Keratinocyte (primary cell): ENCODE results near the gene EID1. TPM values are rescaled to one million over a fixed set of nuclear protein-coding genes. Genes with fewer than 3 reads are reported as not detected.

Experiments
- DNase-seq: peaks from one replicate; pipeline ENCODE4 v3.0.0-alpha.2; 2011; ENCODE audit warnings: low read depth, missing footprints, low spot score
- FAIRE-seq: peaks from 2 replicates; lab custom pipeline; 2011; peaks lifted over from hg19 to GRCh38; lab: Jason Lieb, UNC
- H2AFZ ChIP-seq: 2 replicates; pipeline ENCODE4 v1.6.0; 2012; ENCODE audit warnings: low read length, control low read depth, inconsistent platforms; ENCODE audit not compliant: control insufficient read depth
- H3K27ac ChIP-seq: 2 replicates; pipeline ENCODE4 v1.5.1; 2011; ENCODE audit warnings: low read length; ENCODE audit not compliant: control insufficient read depth, insufficient read depth
- H3K27me3 ChIP-seq: 3 replicates; pipeline ENCODE4 v1.6.0; 2011; ENCODE audit warnings: low read length; ENCODE audit not compliant: control insufficient read depth, insufficient read depth; ENCODE audit errors: extremely low read depth
- H3K36me3 ChIP-seq, 2 experiments: 2 replicates in 1 of 2; 3 replicates in 1 of 2; pipeline ENCODE4 v1.5.1; 2011; ENCODE audit warnings: low read length in 2 of 2, mild to moderate bottlenecking in 1 of 2; ENCODE audit not compliant: control insufficient read depth in 2 of 2, insufficient read depth in 2 of 2; ENCODE audit errors: extremely low read depth in 1 of 2
- H3K4me1 ChIP-seq: 3 replicates; pipeline ENCODE4 v1.5.1; 2011; ENCODE audit warnings: low read length; ENCODE audit not compliant: control insufficient read depth, insufficient read depth; ENCODE audit errors: extremely low read depth
- H3K4me2 ChIP-seq: 3 replicates; pipeline ENCODE4 v1.6.0; 2011; ENCODE audit warnings: low read depth, low read length; ENCODE audit not compliant: control insufficient read depth, insufficient read depth; ENCODE audit errors: extremely low read depth
- H3K4me3 ChIP-seq, 3 experiments: fragments of 200-600 bp in 1 of 3; sonication (generic) in 1 of 3; 2 replicates in 2 of 3; 3 replicates in 1 of 3; pipeline ENCODE4 v1.5.1; 2011 to 2016; ENCODE audit warnings: low read length in 3 of 3, mild to moderate bottlenecking in 3 of 3, control low read depth in 2 of 3, inconsistent platforms in 1 of 3, low read depth in 1 of 3, mixed read lengths in 1 of 3, mixed run types in 1 of 3, moderate library complexity in 1 of 3; ENCODE audit not compliant: control insufficient read depth in 2 of 3, insufficient read depth in 2 of 3; ENCODE audit errors: extremely low read depth in 1 of 3
- H3K79me2 ChIP-seq: 2 replicates; pipeline ENCODE4 v1.6.0; 2012; ENCODE audit warnings: low read length; ENCODE audit not compliant: control insufficient read depth, insufficient read depth
- H3K9ac ChIP-seq: 3 replicates; pipeline ENCODE4 v1.6.0; 2011; ENCODE audit warnings: low read length; ENCODE audit not compliant: control insufficient read depth, insufficient read depth; ENCODE audit errors: extremely low read depth
- H3K9me1 ChIP-seq: 3 replicates; pipeline ENCODE4 v1.6.0; 2011; ENCODE audit warnings: low read length; ENCODE audit not compliant: control insufficient read depth, insufficient read depth; ENCODE audit errors: extremely low read depth
- H3K9me3 ChIP-seq: 2 replicates; pipeline ENCODE4 v1.5.1; 2012; ENCODE audit warnings: low read depth, low read length; ENCODE audit not compliant: control insufficient read depth
- H4K20me1 ChIP-seq: 3 replicates; pipeline ENCODE4 v1.6.0; 2011; ENCODE audit warnings: low read length; ENCODE audit not compliant: control insufficient read depth, insufficient read depth; ENCODE audit errors: extremely low read depth
- EZH2 ChIP-seq: IDR thresholded peaks from one replicate; pipeline ENCODE4 v1.6.1; 2012; ENCODE audit warnings: inconsistent platforms, mild to moderate bottlenecking, low read length, moderate library complexity
- dilution Hi-C: fragments of 300-500 bp; cut with MboI; formaldehyde crosslinking; loops from one replicate; pipeline ENCODE4 v1.7.0; 2020; ENCODE audit warnings: low sequenced_read_pairs; ENCODE audit not compliant: extremely low pct_ligation_motif_present
- polyA plus RNA-seq, 5 experiments: library from polyadenylated mRNA; depleted of rRNA in 3 of 5; stranded (reverse) in 3 of 5; stranded (forward) in 1 of 5; unstranded in 1 of 5; fragments of >200 nt; gene quantifications; 1 replicate in 1 of 5; 2 replicates in 3 of 5; 3 replicates in 1 of 5; pipeline versions ENCODE4 v1.2.1 to v1.2.3, GENCODE V29; 2011 to 2012; ENCODE audit warnings: missing spikeins in 2 of 5, low read depth in 1 of 5, low replicate concordance in 1 of 5
- TF ChIP-seq, protein P1 (sequence below), 3 experiments: IDR thresholded peaks in 1 of 3; conservative IDR thresholded peaks in 1 of 3; optimal IDR thresholded peaks in 1 of 3; 2 replicates in 2 of 3; 3 replicates in 1 of 3; pipeline versions ENCODE3 to v1.5.1; 2011; ENCODE audit warnings: low read length in 3 of 3, mild to moderate bottlenecking in 3 of 3, moderate library complexity in 2 of 3, control low read depth in 1 of 3, inconsistent platforms in 1 of 3; ENCODE audit not compliant: insufficient read depth in 2 of 3; ENCODE audit errors: extremely low read depth in 1 of 3

EID1 gene
- polyA plus RNA-seq, 1 donor (not counting 4 experiments of a cell fraction or from before 2014, with no cell fraction given): 120 TPM

DNA sequence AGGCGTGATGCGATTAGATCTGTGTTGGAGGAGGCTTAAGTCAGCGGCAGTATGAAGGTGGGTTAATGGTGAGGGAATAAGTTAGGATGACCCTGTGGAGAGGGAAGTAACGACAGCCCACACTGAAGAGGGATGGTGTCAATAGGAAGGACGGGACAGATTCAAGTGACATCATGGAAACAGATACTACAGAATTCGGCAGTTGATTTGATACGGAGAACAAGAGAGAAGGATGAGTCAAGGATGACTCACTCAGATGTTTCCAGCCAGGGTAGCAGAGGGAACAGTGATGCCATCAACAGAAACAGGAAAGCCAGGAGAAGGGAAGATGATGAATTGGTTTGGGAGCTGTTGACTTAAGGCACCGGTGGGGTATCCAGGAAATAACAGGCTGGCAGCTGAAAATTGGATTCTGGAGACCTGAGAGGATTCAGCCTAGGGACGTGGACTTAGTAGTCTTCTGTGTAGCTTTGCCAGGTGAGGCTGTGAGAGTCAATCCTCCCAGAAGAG, 47.8 kb downstream of the EID1 start:
- Histone ChIP-seq H3K36me3 (no peaks in the 10 kb centered on the region), H3K27me3 (no peaks in the 10 kb centered on the region), H3K4me1 (peaks cover 4% of the 10 kb centered on the region), H3K79me2 (no peaks in the 10 kb centered on the region), H2AFZ (no peak overlapping the region), H4K20me1 (no peaks in the 10 kb centered on the region), H3K9ac (no peak overlapping the region), H3K9me1 (no peaks in the 10 kb centered on the region), H3K4me2 (no peak overlapping the region), H3K4me3 (no peak overlapping the region), H3K9me3 (no peaks in the 10 kb centered on the region), H3K27ac (no peak overlapping the region)
- FAIRE-seq (peak; percentile 97), DNase-seq (peak; percentile 66)
- dilution Hi-C loops: no loop called here
- TF ChIP-seq EZH2: no peak
- TF ChIP-seq, protein P1, sequence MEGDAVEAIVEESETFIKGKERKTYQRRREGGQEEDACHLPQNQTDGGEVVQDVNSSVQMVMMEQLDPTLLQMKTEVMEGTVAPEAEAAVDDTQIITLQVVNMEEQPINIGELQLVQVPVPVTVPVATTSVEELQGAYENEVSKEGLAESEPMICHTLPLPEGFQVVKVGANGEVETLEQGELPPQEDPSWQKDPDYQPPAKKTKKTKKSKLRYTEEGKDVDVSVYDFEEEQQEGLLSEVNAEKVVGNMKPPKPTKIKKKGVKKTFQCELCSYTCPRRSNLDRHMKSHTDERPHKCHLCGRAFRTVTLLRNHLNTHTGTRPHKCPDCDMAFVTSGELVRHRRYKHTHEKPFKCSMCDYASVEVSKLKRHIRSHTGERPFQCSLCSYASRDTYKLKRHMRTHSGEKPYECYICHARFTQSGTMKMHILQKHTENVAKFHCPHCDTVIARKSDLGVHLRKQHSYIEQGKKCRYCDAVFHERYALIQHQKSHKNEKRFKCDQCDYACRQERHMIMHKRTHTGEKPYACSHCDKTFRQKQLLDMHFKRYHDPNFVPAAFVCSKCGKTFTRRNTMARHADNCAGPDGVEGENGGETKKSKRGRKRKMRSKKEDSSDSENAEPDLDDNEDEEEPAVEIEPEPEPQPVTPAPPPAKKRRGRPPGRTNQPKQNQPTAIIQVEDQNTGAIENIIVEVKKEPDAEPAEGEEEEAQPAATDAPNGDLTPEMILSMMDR (optimal IDR thresholded peaks at IDR 0.05 in 1 of 3, IDR thresholded peaks at IDR 0.05 in 1 of 3, conservative IDR thresholded peaks at IDR 0.05 in 1 of 3; ENCODE audit: extremely low read depth in 1 of 3, insufficient read depth in 2 of 3, low read length in 3 of 3): no peak

DNA sequence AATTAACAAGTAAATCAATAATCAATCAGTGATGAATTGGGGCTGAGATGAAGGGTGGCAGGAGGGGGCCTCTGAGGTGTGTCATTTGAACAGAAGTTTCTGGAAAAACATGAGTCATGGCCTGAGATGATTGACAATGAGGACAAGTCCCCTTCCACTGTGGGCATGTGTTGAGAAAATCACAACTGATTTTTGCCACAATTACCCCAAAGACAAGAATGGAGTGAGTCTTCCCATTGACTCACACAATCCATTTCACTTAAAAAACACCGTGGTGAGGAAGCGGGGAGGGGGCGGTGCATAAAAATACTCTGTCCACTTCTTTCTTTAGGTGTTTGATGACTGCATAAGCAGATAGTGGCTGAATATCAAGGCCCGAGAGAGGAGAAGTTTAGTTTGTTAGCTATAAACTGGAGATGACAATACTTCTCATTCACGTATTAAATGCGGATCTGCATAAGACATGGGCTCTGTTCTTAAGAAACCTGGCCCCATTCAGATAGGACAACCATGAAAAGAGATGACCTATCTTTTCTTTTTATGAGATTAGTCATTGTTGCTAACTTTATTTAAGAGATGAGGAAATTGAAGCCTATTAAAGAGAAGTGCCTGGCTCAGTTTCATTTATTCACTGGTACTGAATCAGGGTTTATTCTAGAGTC, 51.1 kb downstream of the EID1 start:
- Histone ChIP-seq H3K9me3 (no peaks in the 10 kb centered on the region), H3K9me1 (no peaks in the 10 kb centered on the region), H3K79me2 (no peaks in the 10 kb centered on the region), H3K36me3 (no peaks in the 10 kb centered on the region), H3K9ac (no peak overlapping the region), H3K4me2 (no peak overlapping the region), H3K27me3 (no peaks in the 10 kb centered on the region), H3K4me3 (no peak overlapping the region), H4K20me1 (no peaks in the 10 kb centered on the region), H3K27ac (no peak overlapping the region), H3K4me1 (peaks cover 4% of the 10 kb centered on the region), H2AFZ (no peak overlapping the region)
- DNase-seq (no peak), FAIRE-seq (no peak)
- dilution Hi-C loops: no loop called here
- TF ChIP-seq EZH2: no peak
- TF ChIP-seq, protein P1 (optimal IDR thresholded peaks at IDR 0.05 in 1 of 3, IDR thresholded peaks at IDR 0.05 in 1 of 3, conservative IDR thresholded peaks at IDR 0.05 in 1 of 3; ENCODE audit: extremely low read depth in 1 of 3, insufficient read depth in 2 of 3, low read length in 3 of 3): no peak
